Panc1 (cell line): Measurements from ENCODE around the gene CARMIL1. TPM values are rescaled to one million over a fixed set of nuclear protein-coding genes. Genes with fewer than 3 reads are reported as not detected.

Experiments used
- ATAC-seq: fragments of 200-7000 bp; cut with Tn5 transposase; 2 replicates; pipeline ENCODE4 v1.9.1; 2020; ENCODE audit warnings: mild to moderate bottlenecking, moderate library complexity
- BruUV-seq: library from RNA; stranded (reverse); fragments of 400-500 nt; replicated peaks from 2 replicates; lab custom pipeline; 2021; lab: Mats Ljungman, UMichigan
- CTCF ChIA-PET: fragments of 300-600 bp; sonication (Branson Sonifier 250); formaldehyde crosslinking; loops from one replicate; lab custom pipeline; 2022; ENCODE audit warnings: antibody characterized with exemption; lab: Charles Lee
- POLR2A ChIA-PET: fragments of 300-600 bp; sonication (Branson Sonifier 250); formaldehyde crosslinking; loops from one replicate; lab custom pipeline; 2022; ENCODE audit warnings: antibody characterized with exemption; lab: Charles Lee
- DNase-seq: peaks from one replicate; pipeline ENCODE4 v3.0.0-alpha.2; 2010; ENCODE audit warnings: low read depth, low spot score
- H3K27ac ChIP-seq: 2 replicates; pipeline ENCODE4 v1.5.1; 2011; ENCODE audit warnings: mild to moderate bottlenecking, low read length, inconsistent platforms
- H3K27me3 ChIP-seq: fragments of 200-500 bp; sonication (Bioruptor generic); 2 replicates; pipeline ENCODE4 v1.6.0; 2014; ENCODE audit warnings: low read length, inconsistent platforms; ENCODE audit not compliant: control insufficient read depth, insufficient read depth
- H3K36me3 ChIP-seq: fragments of 200-500 bp; sonication (Bioruptor generic); 2 replicates; pipeline ENCODE4 v1.5.1; 2014; ENCODE audit warnings: inconsistent platforms, mild to moderate bottlenecking, low read length, moderate library complexity; ENCODE audit not compliant: control insufficient read depth, insufficient read depth
- H3K4me1 ChIP-seq: 2 replicates; pipeline ENCODE4 v1.5.1; 2011; ENCODE audit warnings: inconsistent platforms, mild to moderate bottlenecking, low read length, moderate library complexity; ENCODE audit not compliant: control insufficient read depth, insufficient read depth
- H3K4me3 ChIP-seq, 2 experiments: 2 replicates each; pipeline ENCODE4 v1.5.1; 2011 to 2012; ENCODE audit warnings: low read depth in 2 of 2, low read length in 2 of 2, mild to moderate bottlenecking in 2 of 2, inconsistent platforms in 1 of 2, moderate library complexity in 1 of 2
- H3K9me3 ChIP-seq: fragments of 200-500 bp; sonication (Bioruptor generic); 2 replicates; pipeline ENCODE4 v1.5.1; 2014; ENCODE audit warnings: low read depth, mild to moderate bottlenecking, inconsistent platforms, low read length, moderate library complexity; ENCODE audit not compliant: control insufficient read depth, insufficient read depth
- POLR2AphosphoS5 ChIP-seq: IDR thresholded peaks from 2 replicates; pipeline ENCODE4 v1.6.1; 2012; ENCODE audit warnings: mild to moderate bottlenecking, low read depth, low read length, moderate library complexity
- SIN3A ChIP-seq: IDR thresholded peaks from 2 replicates; pipeline ENCODE4 v1.6.1; 2012; ENCODE audit warnings: low read depth, mild to moderate bottlenecking, low read length, moderate library complexity, borderline replicate concordance; ENCODE audit not compliant: insufficient read depth
- TCF7L2 ChIP-seq: IDR thresholded peaks from 2 replicates; pipeline ENCODE4 v1.6.1; 2011; ENCODE audit warnings: mild to moderate bottlenecking, low read depth, low read length, inconsistent platforms
- in situ Hi-C: cut with HindIII; loops from 2 replicates; pipeline ENCODE4 v1.10.0; 2016; ENCODE audit warnings: low sequenced_read_pairs, low pct_unique_long_range_greater_than_20kb
- intact Hi-C: fragments of 100-400 bp; cut with micrococcal nuclease; formaldehyde crosslinking; loops from one replicate; pipeline ENCODE4 v1.10.0; 2022; ENCODE audit not compliant: unreplicated experiment
- total RNA-seq: library from RNA; stranded (reverse); gene quantifications from one replicate; pipeline ENCODE4 v1.2.1, GENCODE V29; 2021; ENCODE audit not compliant: unreplicated experiment
- TF ChIP-seq, protein P1 (sequence below), 2 experiments: IDR thresholded peaks; 2 replicates each; pipeline ENCODE4 v1.6.1; 2011 to 2012; ENCODE audit warnings: low read depth in 2 of 2, control low read depth in 1 of 2, low read length in 1 of 2, mild to moderate bottlenecking in 1 of 2, moderate library complexity in 1 of 2; ENCODE audit not compliant: insufficient read depth in 1 of 2
- TF ChIP-seq, protein P2 (sequence below): fragments of 450-650 bp; IDR thresholded peaks from 2 replicates; pipeline ENCODE4 v1.5.1; 2017; ENCODE audit warnings: mild to moderate bottlenecking

The CARMIL1 gene
- total RNA-seq, 1 experiment from 2014 or later: 4.0 TPM

- DNase-seq (no peak), ATAC-seq (no peak)
- no peaks in the 10 kb centered on the region for H3K36me3 ChIP-seq
- H3K27me3 ChIP-seq: no peaks in the 10 kb centered on the region
- ChIA-PET CTCF (no interaction called here), POLR2A (no interaction called here)
- TF ChIP-seq, protein P1, sequence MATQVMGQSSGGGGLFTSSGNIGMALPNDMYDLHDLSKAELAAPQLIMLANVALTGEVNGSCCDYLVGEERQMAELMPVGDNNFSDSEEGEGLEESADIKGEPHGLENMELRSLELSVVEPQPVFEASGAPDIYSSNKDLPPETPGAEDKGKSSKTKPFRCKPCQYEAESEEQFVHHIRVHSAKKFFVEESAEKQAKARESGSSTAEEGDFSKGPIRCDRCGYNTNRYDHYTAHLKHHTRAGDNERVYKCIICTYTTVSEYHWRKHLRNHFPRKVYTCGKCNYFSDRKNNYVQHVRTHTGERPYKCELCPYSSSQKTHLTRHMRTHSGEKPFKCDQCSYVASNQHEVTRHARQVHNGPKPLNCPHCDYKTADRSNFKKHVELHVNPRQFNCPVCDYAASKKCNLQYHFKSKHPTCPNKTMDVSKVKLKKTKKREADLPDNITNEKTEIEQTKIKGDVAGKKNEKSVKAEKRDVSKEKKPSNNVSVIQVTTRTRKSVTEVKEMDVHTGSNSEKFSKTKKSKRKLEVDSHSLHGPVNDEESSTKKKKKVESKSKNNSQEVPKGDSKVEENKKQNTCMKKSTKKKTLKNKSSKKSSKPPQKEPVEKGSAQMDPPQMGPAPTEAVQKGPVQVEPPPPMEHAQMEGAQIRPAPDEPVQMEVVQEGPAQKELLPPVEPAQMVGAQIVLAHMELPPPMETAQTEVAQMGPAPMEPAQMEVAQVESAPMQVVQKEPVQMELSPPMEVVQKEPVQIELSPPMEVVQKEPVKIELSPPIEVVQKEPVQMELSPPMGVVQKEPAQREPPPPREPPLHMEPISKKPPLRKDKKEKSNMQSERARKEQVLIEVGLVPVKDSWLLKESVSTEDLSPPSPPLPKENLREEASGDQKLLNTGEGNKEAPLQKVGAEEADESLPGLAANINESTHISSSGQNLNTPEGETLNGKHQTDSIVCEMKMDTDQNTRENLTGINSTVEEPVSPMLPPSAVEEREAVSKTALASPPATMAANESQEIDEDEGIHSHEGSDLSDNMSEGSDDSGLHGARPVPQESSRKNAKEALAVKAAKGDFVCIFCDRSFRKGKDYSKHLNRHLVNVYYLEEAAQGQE (IDR thresholded peaks at IDR 0.05; ENCODE audit: insufficient read depth in 1 of 2, low read depth in 2 of 2, low read length in 1 of 2): no peak
- TF ChIP-seq TCF7L2: no peak
- TF ChIP-seq, protein P2, sequence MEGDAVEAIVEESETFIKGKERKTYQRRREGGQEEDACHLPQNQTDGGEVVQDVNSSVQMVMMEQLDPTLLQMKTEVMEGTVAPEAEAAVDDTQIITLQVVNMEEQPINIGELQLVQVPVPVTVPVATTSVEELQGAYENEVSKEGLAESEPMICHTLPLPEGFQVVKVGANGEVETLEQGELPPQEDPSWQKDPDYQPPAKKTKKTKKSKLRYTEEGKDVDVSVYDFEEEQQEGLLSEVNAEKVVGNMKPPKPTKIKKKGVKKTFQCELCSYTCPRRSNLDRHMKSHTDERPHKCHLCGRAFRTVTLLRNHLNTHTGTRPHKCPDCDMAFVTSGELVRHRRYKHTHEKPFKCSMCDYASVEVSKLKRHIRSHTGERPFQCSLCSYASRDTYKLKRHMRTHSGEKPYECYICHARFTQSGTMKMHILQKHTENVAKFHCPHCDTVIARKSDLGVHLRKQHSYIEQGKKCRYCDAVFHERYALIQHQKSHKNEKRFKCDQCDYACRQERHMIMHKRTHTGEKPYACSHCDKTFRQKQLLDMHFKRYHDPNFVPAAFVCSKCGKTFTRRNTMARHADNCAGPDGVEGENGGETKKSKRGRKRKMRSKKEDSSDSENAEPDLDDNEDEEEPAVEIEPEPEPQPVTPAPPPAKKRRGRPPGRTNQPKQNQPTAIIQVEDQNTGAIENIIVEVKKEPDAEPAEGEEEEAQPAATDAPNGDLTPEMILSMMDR: no peak
- TF ChIP-seq POLR2AphosphoS5: no peak
- no peak for TF ChIP-seq SIN3A
- H3K9me3 ChIP-seq: no peaks in the 10 kb centered on the region
- intact Hi-C loops (no loop called here), in situ Hi-C loops (no loop called here)
- BruUV-seq: no TSS peak
- H3K27ac ChIP-seq: no peak overlapping the region
- no peaks in the 10 kb centered on the region for H3K4me1 ChIP-seq
- no peak overlapping the region for H3K4me3 ChIP-seq
These were observed 207.8 kb downstream of the CARMIL1 start for GRCh38 chr6:25487012-25487411.

DNA sequence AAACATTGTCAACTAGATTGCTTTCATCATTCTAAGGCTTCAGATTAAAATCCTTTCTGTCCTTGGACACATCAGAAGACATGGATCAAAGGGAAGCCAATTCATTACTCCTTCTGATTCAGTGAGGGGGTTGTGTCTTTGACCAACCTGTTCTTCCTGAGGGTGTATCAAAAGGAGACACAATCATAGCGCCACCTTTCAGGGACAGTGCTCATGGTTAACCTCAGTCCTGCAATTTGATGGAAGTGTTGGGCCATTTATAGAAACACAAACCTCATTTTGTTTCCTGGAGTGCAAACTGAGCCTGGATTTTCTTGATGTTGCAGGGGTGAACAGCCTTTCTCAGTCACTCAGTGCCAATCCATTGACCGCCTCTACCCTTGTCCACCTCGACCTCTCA lies 209.0 kb downstream of the CARMIL1 start:
- Histone ChIP-seq H3K4me3 (no peak overlapping the region), H3K4me1 (no peaks in the 10 kb centered on the region), H3K36me3 (no peaks in the 10 kb centered on the region), H3K9me3 (no peaks in the 10 kb centered on the region), H3K27ac (no peak overlapping the region), H3K27me3 (no peaks in the 10 kb centered on the region)
- TF ChIP-seq SIN3A (no peak), POLR2AphosphoS5 (no peak), TCF7L2 (no peak)
- TF ChIP-seq, protein P2: no peak
- TF ChIP-seq, protein P1 (IDR thresholded peaks at IDR 0.05; ENCODE audit: insufficient read depth in 1 of 2, low read depth in 2 of 2, low read length in 1 of 2): no peak
- ChIA-PET CTCF (no interaction called here), POLR2A (no interaction called here)
- BruUV-seq: no TSS peak
- in situ Hi-C loops: no loop called here
- no peak for DNase-seq
- ATAC-seq: no peak
- intact Hi-C loops: no loop called here
